NCI-H1436 (cell line): ENCODE measurements around the gene TMEM132E.
A peak's percentile ranks its signal among the peaks of the same experiment; 100 is the strongest.

Experiments
- DNase-seq: peaks from one replicate; lab custom pipeline; 2025; lab: John Stamatoyannopoulos, UW

The TMEM132E gene

GRCh38 chr17:34601416-34601815, 22.0 kb downstream of the TMEM132E start:
- peak; percentile 85 for DNase-seq

GRCh38 chr17:34603974-34604373, 24.6 kb downstream of the TMEM132E start:
- no peak for DNase-seq

GRCh38 chr17:34606763-34607162, 27.4 kb downstream of the TMEM132E start:
- DNase-seq, result no peak

- DNase-seq, result no peak
Observed at GRCh38 chr17:34607917-34608316, 28.5 kb downstream of the TMEM132E start.

GRCh38 chr17:34609210-34609609, 29.8 kb downstream of the TMEM132E start:
- DNase-seq, result no peak

GRCh38 chr17:34610039-34610438, 30.7 kb downstream of the TMEM132E start:
- DNase-seq, result no peak

GRCh38 chr17:34610506-34610905, 31.1 kb downstream of the TMEM132E start:
- DNase-seq, result no peak

- peak; percentile 84 for DNase-seq
Observed at GRCh38 chr17:34613064-34614019, 34.0 kb downstream of the TMEM132E start.

GRCh38 chr17:34614698-34615097, 35.3 kb downstream of the TMEM132E start:
- peak; percentile 69 for DNase-seq

GRCh38 chr17:34615326-34615725, 35.9 kb downstream of the TMEM132E start:
- no peak for DNase-seq

GRCh38 chr17:34616148-34616547, 36.8 kb downstream of the TMEM132E start:
- DNase-seq, result peak; percentile 80

GRCh38 chr17:34617398-34617797, 38.0 kb downstream of the TMEM132E start:
- DNase-seq, result no peak

GRCh38 chr17:34619687-34620217, 40.4 kb downstream of the TMEM132E start:
- no peak for DNase-seq

- DNase-seq, result no peak
Observed at GRCh38 chr17:34620458-34620857, 41.1 kb downstream of the TMEM132E start.

- DNase-seq, result no peak
Observed at GRCh38 chr17:34622862-34623623, 43.7 kb downstream of the TMEM132E start.

- DNase-seq, result peak; percentile 18
Observed at GRCh38 chr17:34623856-34624766, 44.7 kb downstream of the TMEM132E start.

GRCh38 chr17:34624767-34625383, 45.5 kb downstream of the TMEM132E start:
- no peak for DNase-seq

GRCh38 chr17:34626121-34626681, 46.8 kb downstream of the TMEM132E start:
- no peak for DNase-seq

- DNase-seq, result no peak
Observed at GRCh38 chr17:34628879-34629278, 49.5 kb downstream of the TMEM132E start.

GRCh38 chr17:34633351-34633750, 54.0 kb downstream of the TMEM132E start:
- peak; percentile 43 for DNase-seq

- DNase-seq, result no peak
Observed at GRCh38 chr17:34633760-34634159, 54.4 kb downstream of the TMEM132E start.
